22Rv1 (cell line): ENCODE results near the gene ATG14.

Experiments
- CTCF ChIP-seq: fragments of 450-650 bp; IDR thresholded peaks from 2 replicates; pipeline ENCODE4 v1.5.1; 2017; ENCODE audit warnings: mild to moderate bottlenecking
- ZFX ChIP-seq: fragments of 450-650 bp; IDR thresholded peaks from 2 replicates; pipeline ENCODE4 v1.6.1; 2017; ENCODE audit warnings: antibody characterized with exemption, borderline replicate concordance

- TF ChIP-seq CTCF, result no peak
- TF ChIP-seq ZFX, result no peak
These were observed 52.3 kb downstream of the ATG14 start for GRCh38 chr14:55359307-55359706.
